Activated CD8-positive, alpha-beta memory T cell treated with anti-CD3 and anti-CD28 coated beads for 36 hours (primary cell): ENCODE data around the gene FRMD7. TPM values are rescaled to one million over a fixed set of nuclear protein-coding genes. Genes with fewer than 3 reads are reported as not detected.
"Not testable (repeated sequence)": the region's sequence is repeated elsewhere in the genome, so short reads cannot be mapped to it uniquely, and the experiment has no call there.

Experiments
- CTCF ChIA-PET: fragments of 350-600 bp; sonication (Branson Sonifier 250); formaldehyde crosslinking; loops from one replicate; lab custom pipeline; 2021; ENCODE audit warnings: antibody characterized with exemption; lab: Charles Lee
- POLR2A ChIA-PET: fragments of 350-600 bp; sonication (Branson Sonifier 250); formaldehyde crosslinking; loops from one replicate; lab custom pipeline; 2021; ENCODE audit warnings: antibody characterized with exemption; lab: Charles Lee
- total RNA-seq, 2 experiments: library from RNA; stranded (reverse); gene quantifications; one replicate each; pipeline ENCODE4 v1.2.3, GENCODE V29; 2021

The FRMD7 gene
- total RNA-seq = not detected

DNA sequence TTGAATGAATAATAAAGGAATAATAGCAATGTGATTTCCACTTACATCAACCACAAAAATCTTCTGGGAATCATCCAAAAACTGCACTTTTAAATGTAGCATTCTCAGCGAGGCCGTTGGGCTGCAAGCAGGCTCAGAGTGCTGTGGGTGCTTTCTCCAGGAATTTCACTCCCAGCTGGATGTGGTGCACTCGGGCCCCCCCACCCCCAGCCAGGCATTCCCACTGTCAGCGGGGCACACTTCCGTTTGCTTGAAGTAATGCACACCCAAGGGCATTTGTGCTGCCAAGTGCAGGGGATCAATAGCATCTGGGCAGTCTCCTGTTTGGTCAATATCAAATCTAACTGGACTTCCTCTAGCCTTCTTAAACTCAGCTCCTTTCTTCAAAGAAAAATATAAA is at the start of gene FRMD7:
FRMD7 (minus strand) TSS at position 278 of the 400 bp plus-strand sequence; CDS start at position 102, 176 bp downstream.
- ChIA-PET CTCF (no interaction called here), POLR2A (no interaction called here)

GRCh38 chrX:132173647-132174046 is 45.8 kb upstream of the FRMD7 start:
- CTCF ChIA-PET = no interaction called here
- POLR2A ChIA-PET = no interaction called here

DNA sequence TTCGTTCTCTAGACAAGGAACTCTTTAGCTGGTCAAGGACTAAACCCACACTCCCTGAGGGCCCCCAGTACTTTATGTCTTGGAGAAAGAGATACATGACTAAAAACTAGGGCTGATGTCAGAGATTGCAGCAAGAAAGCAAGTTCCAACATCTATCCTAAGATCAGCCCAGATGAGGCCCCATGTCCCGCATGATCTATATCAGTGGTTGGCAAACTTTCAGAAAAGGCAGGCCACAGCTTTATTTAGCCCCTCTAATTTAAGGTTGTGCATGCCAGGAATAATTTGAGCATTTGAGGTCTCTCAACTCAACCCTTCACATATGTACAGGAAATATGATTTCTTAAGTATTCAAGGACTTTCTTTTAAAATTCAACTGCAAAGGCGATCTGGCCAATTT is 44.1 kb upstream of the FRMD7 start:
- ChIA-PET CTCF (no interaction called here), POLR2A (no interaction called here)

GRCh38 chrX:132171478-132171877 is 43.7 kb upstream of the FRMD7 start:
- POLR2A ChIA-PET = no interaction called here

DNA sequence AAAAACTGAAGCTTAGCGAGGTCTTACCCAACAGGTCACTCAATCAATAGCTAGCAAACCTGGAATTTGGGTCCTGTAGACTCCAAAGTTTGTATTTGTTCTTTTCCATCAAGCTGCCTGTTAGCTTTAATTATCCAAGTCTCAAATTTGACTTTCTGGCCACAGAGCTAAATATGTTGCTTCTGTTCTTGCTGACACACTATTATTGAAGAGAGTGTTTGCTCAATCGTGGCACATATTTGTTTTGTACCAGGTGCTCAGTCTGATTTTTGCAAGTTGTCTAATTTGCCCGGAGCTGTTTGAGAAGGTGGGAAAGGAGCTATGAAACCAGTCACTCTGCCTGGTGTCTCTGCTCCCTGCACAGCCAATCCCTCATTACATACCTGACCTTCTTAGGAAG is 41.7 kb upstream of the FRMD7 start:
- ChIA-PET CTCF (no interaction called here), POLR2A (no interaction called here)

More at GRCh38 chrX:132171478-132171877, 43.7 kb upstream of the FRMD7 start:
- CTCF ChIA-PET = no interaction called here

DNA sequence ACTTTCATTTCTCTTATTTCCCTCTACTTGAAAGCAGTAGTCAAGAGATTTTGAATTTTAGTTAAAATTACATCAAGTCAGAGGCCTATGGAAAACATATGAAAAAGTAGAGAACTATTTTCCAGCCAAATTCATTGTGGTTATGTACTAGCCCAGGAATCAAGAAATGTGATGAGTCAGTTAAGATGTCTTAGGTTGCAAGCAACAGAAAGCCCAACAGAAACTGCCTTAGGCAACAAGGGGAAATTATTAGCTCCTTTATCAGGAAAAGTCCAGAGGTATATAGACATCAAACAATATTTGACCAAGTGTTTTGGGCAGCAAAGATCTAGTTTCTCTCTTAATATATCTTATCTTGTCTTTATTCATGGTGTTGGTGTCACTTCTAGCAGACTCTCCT is 37.8 kb upstream of the FRMD7 start:
- ChIA-PET CTCF (no interaction called here), POLR2A (no interaction called here)

DNA sequence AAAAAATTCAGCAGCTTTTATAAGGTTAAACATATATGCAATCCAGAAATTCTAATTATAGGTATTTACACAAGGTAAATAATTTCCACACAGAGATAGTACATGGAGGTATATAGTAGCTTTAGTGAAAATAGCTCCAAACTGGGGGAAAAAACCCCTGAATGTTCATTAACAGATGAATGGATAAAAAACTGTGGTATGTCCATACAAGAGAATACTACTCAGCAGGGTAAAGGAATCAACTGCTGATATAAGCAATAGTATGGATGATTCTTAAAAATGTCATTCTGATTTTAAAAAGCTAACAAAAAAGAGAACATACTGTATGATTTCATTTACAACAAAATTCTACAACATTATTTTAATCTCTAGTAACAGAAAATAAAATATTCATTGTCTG is 37.2 kb upstream of the FRMD7 start:
- ChIA-PET POLR2A (no interaction called here), CTCF (no interaction called here)

- CTCF ChIA-PET, POLR2A ChIA-PET: not testable (repeated sequence)
Measured at GRCh38 chrX:132163094-132163493, 35.3 kb upstream of the FRMD7 start.

GRCh38 chrX:132153166-132153565 is 25.3 kb upstream of the FRMD7 start:
- POLR2A ChIA-PET = no interaction called here
- CTCF ChIA-PET = no interaction called here

GRCh38 chrX:132146456-132146855 is 18.6 kb upstream of the FRMD7 start:
- ChIA-PET POLR2A (no interaction called here), CTCF (no interaction called here)

DNA sequence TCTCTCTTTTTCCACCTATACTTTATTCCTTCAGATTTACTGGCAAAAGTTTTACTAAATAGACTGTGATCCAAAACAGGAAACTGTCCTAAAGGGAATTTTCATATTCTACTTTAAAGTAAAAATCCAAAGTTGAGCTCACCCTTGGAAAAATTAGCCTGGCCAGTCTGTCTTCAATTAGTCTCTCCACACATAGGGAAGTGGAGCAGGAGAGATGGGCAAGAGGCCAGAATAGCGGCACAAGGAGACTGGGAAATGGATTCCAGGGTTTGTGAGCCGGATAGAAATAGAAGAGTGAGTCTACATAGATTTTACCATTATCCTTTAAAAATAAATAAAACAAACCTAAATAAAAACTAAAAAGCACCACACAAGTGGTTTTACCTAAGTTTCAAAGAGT is 16.2 kb upstream of the FRMD7 start:
- ChIA-PET POLR2A (no interaction called here), CTCF (no interaction called here)

DNA sequence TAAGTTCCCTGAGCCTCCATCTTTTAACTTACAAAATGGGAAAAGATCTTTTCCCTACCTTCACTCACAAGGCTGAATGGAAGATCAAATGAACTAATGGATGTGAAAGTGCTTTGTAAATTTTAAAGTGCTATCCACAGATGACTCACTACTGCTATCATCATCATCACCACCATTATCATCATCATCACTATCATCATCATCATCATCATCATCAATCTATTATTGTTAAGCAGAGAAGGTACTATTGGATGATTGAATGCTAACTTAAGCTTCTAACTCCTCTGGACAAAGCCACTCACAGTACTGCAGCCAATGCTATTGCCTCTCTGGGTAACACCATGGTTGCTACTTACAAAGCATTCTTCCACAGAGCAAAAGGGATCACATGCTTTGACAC is 1.9 kb downstream of the FRMD7 start:
- CTCF ChIA-PET = interaction anchor here (0.6 kb wide), 1 partner anchor 85 kb away, joined by 3 read pairs; no protein-coding TSS in a partner anchor
- POLR2A ChIA-PET = no interaction called here

DNA sequence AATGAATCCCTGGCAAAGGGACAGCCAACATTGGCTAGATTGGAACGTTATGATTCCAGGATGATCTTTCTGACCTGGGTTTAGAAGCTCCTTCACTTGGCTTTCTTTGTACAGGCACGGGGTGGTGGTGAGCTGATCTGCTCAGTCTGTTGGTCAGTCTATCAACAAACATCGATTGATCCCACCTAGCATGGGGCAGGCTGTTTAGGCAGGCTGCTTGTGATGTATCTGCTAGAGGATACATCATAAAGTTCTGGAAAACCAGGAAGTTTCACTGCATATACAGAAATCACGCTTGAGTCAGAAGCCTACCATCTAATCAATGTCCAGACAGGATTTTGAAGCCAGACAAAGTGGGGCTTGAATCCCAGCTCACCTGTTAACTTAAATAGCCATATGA is 6.9 kb downstream of the FRMD7 start:
- POLR2A ChIA-PET = no interaction called here
- CTCF ChIA-PET = no interaction called here

DNA sequence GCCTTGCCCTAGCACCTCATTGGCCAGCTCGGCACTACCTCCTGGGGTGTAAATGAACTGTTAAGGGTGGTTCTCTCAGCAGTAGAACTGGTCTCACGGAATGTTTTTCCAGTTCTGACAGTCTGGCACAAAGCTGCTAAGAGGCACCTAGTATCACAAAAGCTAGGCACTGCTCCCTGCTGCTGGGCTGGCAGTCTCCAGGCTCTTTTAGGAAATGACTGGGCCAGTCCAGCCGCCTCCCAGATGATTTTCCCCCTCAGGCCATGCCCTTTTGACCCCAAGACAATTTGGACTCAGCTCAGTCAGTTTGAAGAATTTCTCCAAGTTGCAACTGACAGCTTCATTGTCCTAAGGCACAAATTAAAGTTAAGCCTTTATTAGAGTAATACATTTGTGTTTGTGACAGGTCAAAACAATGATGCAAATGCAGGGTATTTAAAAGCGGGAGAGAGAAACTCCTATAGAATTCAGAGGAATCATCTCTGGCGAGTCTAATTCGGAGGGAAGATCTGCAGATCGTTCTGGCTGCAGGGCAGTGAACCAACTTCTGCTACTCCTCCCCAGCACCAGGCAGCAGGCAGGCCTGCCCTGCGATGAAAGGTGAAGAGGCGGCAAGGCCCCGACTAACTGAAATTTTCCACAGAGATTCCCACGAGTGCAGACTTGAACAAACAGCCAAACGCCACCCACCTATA is 7.9 kb downstream of the FRMD7 start:
- ChIA-PET POLR2A (no interaction called here), CTCF (no interaction called here)

GRCh38 chrX:132119283-132119682 is 8.5 kb downstream of the FRMD7 start:
- POLR2A ChIA-PET = no interaction called here
- CTCF ChIA-PET = no interaction called here

DNA sequence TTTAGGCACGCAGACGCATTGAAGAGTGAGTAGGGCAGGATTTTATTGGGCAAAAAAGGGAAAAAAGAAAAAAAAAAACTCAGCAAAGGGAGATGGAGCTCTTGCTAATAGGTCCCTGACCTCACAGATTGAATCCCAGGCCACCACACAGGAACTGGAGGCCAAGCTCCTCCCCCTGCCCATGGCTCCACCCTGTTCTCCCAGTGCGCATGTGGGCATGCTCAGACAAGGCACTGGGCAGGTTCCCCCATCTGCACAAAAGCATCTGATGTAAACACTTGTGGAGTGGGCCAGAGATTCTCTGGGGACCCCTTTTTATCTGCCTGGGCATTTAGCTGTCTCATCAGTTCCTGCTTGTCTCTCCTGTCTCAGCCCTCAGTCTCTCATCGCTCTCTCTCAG is 9.5 kb downstream of the FRMD7 start:
- POLR2A ChIA-PET = no interaction called here

DNA sequence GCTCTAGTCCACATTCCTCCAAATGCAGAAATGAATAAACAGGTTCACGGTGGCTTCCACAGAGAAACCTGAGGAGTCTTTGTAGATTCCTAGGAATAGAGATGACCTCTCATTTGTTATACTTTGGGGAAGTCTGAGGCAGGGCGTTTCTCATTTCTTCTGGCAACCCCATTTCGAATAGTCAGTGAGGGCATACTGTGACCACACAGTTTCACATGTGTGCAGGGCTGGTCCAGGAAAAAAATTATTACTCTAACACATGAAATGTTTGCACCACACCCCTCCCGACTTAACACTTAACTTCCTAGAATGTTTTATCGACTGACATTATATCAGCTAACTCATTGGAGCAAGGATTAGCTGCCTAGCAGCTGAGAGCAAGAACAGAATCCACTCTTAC is 12.0 kb downstream of the FRMD7 start:
- POLR2A ChIA-PET = no interaction called here
- CTCF ChIA-PET = no interaction called here

More for the DNA sequence above, 9.5 kb downstream of the FRMD7 start:
- CTCF ChIA-PET = no interaction called here

DNA sequence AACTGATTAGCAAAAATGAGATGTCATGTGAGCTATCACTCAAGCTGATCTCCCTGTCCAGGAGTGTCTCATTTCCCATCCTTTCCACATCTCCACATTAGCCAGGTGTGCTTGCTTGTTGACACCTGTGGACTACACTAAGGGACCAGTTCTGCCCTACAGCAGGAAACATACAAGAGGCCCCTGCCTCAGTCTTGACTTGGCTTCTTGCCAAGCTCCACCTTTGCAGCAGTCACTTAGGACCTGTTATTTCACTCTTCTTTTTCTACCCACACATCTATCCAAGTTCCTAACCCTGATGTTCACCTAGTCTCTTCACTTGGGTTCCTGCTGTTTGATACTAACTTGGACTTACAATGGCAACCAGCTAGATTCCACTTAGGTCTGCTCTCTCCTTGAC is 13.2 kb downstream of the FRMD7 start:
- ChIA-PET CTCF (no interaction called here), POLR2A (no interaction called here)

GRCh38 chrX:132107291-132107690 is 20.5 kb downstream of the FRMD7 start:
- CTCF ChIA-PET = no interaction called here
- POLR2A ChIA-PET = no interaction called here

- ChIA-PET POLR2A (no interaction called here), CTCF (no interaction called here)
Measured at GRCh38 chrX:132101799-132102198, 26.0 kb downstream of the FRMD7 start.

DNA sequence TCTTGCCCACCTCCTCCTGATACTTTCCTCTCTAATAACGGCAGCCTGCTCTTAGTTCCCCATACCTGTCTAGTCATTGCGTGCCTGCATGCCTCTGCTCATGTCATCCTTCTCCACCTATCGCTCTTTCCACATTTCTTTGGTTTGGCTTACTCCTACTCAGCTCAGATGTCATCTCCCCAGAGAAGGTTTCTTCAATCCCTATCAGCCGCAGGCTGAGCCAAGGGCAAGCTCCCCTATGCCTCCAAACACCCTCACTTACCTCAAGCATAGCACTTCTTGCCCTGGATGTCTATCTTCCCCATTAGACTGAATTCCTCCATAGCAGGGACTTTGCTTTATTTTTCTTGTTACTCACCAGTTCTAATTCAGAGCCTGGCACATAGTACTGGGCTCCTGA is 26.6 kb downstream of the FRMD7 start:
- ChIA-PET CTCF (no interaction called here), POLR2A (no interaction called here)

DNA sequence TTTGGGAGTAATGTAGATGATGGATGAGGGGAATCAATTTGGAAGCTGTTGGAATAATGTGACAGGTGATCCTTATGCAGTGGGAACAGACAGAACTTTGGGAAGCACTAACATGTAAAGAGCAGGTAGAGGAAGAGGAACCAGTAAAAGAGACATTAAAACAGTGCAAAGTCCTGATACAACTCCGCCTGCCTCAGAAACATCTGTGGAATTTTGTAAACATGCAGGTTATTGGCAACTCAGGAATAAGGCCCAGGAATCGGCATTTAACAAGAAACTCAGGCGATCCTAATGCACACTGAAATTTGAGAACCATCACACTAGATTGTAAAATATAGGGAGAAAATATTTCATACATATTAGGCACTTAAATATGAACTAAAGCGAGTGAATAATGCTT is 29.1 kb downstream of the FRMD7 start:
- POLR2A ChIA-PET, CTCF ChIA-PET: not testable (repeated sequence)
